NCI-H524 (cell line): ENCODE results near the gene ABTB2.
A peak's percentile ranks its signal among the peaks of the same experiment; 100 is the strongest.
"Not testable (repeated sequence)": the region's sequence is repeated elsewhere in the genome, so short reads cannot be mapped to it uniquely, and the experiment has no call there.

ENCODE experiments used
- DNase-seq, 2 experiments: peaks; one replicate each; lab custom pipeline; 2025; lab: John Stamatoyannopoulos, UW

ABTB2 gene

DNA sequence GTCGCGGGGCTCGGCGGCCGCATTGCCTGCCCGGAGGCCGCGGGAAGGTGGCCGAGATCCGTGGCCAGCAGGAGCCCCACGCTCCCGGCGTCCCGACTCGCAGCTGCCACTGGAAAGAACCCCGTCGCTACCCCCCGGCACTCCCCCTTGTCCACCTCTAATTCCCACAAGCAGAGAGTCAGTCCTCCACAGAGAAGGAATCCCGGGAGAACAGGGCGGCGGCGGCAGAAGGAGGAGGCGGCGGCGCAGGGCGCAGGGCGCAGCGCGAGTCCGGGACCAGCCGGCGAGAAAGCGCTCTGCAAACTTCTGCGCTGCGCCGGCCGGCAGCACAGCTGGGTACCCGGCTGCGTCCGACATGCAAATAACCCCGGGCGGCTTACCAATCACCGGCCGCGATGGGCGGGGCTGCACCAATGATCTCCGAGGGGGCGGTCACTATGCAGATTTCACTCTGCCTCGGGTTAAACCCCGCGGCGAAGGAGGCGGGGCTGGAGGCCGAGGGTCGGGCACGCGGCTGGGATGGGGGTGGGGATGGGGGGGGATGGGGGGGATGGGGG, at the start of gene ABTB2:
TSS of gene ABTB2 (minus strand) at position 310 of the 557 bp plus-strand sequence.
- peak; percentile 93 to 97 for DNase-seq

DNA sequence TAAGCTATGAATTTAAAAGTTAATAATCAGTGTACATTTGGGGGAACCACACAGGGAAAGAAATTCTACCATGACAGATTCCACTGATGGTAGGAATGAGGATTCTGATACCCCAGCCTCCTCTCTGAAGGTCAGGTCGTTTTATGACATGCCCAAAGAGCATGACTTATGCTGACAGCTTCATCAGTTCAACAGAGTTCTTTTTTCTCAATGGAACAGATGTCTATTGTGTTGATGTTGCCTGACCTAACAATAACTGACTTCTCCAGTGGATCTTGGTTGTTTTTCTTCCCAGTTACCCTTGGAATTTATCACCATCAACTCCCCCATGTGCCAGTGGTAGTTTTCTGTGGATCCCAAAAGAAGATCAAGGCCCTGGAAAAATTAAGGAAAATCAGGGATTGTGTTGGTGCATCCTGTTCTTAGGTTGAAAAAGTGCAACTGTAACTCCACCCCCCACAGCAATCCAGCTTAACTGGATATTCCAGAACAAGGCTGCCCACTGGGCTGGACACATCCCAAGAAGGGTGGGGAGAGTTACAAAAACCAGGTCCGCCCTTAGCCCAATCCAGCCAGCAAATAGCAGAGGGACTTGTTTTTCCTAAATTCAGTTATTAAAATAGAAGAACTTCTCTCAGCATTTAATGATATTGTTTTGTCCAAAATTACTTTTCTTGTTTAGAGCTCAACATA, 49.5 kb upstream of the ABTB2 start:
- DNase-seq, result no peak

DNA sequence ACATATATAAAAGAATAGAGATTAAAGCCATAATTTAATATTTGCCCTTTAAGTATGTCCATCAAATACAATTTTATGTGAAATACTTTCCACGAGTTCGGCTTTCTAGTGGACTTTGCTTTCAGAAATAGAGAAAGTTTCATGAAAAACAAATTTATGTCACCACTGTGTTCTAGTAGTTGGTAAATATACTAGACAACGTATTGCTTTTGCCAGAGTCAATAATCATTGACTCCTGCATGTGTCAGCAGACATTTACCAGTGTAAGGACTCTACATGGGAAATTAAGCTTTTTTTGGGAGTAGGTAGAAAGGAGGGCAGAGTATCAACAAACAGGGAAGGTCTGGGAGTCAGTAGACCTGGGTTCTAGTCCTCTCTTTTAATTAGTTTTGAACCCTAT, 48.6 kb upstream of the ABTB2 start:
- no peak for DNase-seq

DNA sequence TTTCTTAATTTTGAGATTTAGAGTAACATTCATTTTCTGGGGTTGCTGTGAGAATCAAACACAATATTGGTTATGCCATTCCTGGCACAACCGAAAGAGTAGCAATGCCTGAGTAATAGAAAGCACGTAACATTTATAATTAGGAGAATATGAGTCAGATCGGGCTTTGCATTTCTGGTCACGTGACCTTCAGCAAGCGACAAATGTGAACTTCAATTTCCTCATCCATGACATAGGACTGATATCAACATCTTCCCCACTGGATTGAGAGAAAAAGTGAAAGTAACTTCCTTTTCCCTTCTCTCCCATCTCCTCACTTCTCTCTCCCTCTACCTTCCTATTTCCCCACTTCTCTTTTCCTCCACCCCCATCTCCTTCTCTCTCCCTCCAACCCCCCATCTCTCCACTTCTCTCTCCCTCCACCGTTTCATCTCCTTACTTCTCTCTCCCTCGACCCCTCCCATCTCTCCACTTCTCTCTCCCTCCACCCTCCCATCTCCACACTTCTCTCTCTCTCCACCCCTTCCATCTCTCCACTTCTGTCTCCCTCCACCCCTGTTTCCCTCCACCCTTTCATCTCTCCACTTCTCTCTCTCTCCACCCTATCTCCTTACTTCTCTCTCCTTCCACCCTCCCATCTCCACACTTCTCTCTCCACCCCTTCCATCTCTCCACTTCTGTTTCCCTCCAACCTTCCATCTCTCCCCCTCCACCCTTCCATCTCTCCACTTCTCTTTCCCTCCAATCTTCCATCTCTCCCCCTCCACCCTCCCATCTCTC, 47.5 kb upstream of the ABTB2 start:
- no peak for DNase-seq

DNA sequence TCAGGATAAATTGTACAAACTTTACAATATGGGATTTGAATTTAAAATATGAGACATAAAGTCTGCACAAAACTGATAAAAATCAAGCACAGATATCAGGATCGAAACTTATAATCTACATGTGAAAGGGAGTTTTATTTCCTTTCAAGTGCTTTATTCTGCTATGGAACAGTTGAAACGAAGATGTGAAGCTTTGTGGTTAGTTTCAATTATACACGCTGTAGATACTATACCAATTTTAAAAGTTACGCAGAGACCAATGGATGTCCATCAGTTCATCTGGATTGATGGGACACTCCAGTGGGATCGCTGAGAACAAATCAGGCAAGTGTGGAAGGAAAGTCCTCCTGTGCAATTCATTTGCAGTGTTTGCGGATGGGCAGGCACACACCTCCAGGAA, 46.5 kb upstream of the ABTB2 start:
- no peak for DNase-seq

DNA sequence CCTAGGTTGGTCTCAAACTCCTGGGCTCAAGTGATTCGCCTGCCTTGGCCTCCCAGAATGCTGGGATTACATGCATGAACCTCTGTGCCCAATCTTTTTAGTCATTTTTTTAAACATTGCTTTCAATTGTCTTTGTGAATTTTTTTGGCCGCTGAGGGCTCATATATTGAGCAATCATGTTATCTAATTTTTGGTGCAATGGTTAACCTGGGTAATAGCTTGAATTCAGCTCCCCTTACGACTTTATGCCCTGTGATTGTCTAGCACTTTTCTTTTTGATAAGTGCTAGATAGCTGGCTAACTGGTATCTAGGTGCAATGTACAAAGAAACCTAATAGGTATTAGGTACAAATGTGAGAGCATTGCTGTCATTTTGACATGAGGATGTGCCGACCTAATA, 45.6 kb upstream of the ABTB2 start:
- no peak for DNase-seq

DNA sequence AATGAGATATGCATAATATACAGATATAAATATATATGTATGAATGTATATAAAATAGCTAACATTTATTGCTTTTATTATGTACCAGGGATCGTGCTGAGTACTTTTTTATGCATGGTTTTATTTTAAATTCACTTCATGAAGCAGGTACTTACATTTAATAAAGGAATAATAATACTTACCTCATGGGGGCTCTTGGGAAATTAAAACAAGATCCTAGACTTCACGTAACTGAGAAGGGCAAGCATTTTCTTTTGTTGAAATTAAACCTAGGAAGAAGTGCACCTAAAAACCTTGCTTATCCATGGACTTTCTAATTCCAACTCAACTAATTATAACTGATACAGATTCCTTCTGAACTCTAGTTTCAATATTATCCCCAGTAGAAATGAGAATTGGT, 40.0 kb upstream of the ABTB2 start:
- no peak for DNase-seq

DNA sequence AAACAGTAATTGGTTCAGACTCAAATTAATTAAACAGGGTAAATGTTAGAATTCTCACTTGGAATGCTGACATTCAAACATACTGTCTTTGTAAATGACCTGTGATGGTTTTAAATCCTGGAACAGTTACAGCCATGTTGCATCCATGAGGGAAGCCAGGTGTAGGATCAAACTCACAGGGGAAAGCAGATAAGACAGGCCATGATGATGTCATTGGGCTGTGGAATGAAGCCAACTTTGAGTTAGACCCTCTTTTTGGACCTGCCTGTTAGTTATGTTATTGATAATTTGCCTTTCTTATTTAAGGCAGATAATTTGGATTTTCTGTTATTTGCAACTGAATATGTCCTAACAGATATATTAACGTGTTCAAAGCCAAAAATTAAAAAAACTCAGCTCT, 39.3 kb upstream of the ABTB2 start:
- no peak for DNase-seq

DNA sequence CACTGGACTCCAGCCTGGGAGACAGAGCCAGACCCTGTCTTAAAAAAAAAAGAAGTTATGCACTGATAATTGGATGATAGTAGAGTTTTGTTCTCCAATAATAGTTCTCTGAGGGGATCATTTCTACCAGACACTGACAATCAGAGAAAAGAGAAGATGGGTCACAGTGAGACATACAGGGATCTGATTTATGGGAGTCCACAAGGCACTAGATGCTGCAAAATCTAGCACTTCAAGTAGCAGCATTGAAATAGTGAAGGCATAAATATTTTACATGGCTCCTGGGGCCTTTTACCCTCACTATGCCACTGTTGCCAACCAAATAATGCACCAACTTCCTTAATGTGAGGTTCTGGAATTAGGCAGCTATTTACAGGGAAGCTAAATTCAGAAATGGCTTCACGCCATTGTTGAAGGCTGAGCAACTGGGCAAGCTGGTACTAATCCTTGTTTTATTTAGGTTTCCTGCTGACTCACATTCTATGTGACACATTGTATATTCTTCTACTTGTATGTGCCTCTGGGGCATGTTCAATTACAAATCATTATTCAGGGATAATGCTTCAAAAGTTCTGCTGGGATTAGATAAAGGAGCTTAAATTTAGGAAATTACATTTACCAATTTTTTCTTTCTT, 38.2 kb upstream of the ABTB2 start:
- no peak for DNase-seq

DNA sequence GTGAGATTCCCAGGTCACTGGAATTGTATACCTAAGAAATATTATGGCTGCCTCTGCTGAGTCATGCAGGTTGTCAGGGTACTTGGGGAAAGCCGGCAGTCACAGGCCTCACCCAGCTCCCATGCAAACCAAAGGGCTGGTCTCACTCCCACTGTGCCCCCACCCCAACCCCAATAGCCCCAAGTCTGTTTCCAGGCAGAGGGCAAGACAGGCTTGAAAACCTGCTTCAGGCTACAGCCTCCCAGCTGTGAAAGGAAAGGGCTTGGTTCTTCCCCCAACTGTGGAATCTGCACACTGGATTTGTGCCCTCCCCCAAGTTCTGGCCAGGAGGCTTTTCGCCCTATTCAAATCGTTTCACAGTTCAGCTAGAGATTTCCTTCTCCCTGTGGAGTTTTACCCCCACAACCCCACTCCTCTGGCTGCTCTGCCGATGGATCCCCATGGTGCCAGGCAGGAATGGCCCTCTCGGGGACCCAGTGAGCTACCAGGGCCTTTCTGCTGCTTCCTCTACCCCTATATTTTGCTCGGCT, 37.0 kb upstream of the ABTB2 start:
- DNase-seq, result no peak

DNA sequence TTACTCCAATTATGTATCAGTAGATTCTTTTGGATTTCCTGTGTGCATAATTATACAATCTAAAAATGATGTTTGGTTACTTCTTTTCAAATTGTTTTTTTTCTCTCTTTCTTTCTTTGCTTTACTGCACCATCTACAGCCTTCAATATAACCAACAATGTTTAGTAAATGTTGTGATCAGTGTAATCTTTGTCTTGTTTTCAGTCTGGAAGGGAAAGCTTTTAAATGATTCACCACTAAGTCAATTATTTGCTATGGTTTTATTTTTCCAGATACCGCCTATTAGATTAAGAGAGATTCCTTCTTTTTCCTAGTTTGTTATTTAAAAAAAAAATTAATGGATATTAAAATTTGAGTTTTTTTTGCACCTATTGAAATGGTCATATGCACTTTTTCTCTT, 29.8 kb upstream of the ABTB2 start:
- no peak for DNase-seq

DNA sequence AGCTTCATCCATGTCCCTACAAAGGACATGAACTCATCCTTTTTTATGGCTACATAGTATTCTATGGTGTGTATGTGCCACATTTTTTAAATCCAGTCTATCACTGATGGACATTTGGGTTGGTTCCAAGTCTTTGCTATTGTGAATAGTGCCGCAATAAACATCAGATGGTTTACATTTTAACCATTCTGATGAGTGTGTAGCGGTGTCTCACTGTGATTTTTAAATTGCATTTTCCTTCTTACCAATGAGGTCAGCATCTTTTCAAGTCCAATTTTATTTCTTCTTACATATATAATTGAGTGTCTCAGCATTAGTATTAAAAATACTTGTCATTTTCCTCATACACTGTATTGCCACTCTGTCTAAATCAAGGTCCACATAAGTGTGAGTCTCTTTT, 28.5 kb upstream of the ABTB2 start:
- DNase-seq, result not testable (repeated sequence)

DNA sequence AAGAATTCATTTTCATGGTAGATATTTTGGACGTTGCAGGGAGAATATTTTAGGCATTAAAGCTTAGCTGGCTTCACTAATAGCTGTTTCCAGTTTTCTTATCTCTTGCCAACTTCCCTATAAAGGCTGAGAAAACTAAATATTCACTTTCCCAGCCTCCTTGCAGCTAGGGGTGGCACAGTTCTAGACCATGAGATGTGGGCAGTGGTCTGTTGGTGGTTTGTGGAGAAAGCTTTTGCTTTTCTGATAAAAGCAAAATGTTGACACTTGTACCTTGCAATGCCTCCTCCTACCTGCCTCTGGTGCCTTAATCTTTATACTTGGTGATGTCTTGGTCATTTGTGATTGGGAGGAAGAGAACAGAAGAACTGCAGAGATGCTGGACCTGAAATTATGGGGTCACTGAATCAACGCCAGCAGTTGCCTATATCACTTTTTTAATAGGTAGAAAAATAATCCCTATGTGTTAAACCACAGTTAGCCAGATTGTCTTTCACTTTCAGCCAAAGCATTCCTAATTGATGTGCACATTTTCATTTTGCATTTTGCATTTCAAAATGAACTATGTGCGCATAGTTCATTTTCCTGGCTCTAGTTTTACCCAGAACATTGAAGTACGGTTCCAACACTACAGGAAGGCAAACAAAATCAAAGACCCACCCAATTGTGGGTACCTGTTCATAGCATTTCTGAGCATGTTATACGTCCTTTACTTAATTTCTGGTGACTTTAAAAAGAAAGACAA, 24.9 kb upstream of the ABTB2 start:
- no peak for DNase-seq

DNA sequence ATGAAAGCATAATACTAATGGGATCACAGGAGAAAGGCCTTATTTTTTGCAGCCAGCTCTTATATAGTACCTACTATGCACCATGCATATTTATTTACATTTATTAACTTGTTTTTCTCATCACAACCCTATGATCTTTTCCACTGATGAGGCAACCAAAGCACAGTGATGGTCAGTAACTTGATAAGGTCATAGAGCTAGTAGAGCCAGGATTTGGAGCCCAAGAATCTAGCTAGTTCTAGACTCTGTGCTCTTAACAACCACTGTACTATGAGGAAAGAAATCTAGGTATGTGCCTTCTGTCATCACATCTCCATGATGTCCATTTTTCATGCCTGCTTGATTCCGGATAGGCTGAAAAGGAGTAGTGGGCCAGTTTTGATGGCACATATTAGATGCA, 24.0 kb upstream of the ABTB2 start:
- DNase-seq, result no peak

DNA sequence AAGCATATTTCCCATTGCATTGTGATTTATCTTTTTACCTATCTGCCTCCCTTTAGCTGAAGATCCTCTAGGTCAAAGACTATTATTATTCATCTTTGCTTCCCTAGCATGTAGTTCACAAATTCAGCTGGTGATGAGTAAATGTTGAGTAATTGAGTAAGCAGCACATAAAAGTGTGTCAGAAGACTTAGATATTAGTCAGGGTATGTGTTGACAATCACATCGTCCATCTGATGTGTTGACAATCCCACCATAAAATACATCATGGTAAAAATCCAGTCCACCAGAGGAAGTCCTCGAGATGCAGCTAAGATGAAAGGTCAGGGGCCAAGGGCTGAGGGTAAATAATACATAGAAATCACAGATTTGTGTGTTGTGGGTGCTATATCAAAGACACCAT, 22.9 kb upstream of the ABTB2 start:
- DNase-seq, result no peak

DNA sequence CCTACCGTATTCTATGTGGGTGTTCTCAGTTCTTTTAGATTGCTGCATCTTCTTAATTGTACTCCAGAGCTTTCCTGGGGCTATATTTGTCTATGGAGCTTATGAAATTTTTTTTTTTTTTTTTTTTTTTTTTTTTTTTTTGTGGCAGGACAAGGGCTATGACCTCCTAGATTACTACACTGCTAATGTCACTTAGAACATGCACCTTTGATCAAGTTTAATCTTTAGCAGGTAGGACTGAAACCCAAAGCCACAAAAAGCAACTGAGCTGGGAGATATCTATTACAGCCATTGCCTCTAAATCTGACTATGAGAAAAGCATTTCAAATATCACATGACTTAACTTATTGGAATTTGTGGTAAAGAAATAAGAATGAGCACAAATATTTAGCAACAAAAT, 21.7 kb upstream of the ABTB2 start:
- DNase-seq, result no peak

DNA sequence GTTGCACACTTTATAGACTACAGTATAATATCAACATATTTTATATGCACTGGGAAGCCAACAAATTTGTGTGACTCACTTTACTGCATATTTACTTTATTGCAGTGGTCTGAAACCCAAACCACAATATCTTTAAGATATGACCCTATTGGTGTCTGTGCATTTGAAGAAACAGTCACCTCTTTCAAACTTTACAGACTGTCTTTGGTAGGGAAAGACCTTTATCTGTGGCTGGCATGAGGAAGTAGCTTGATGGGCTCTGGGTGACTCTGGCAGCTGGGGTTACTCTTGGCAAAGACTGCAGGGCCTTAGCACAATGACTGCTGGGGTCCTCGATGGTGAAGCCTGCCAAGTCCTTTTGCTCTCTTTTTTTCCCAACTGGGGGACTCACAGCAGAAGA, 21.3 kb upstream of the ABTB2 start:
- DNase-seq, result no peak

DNA sequence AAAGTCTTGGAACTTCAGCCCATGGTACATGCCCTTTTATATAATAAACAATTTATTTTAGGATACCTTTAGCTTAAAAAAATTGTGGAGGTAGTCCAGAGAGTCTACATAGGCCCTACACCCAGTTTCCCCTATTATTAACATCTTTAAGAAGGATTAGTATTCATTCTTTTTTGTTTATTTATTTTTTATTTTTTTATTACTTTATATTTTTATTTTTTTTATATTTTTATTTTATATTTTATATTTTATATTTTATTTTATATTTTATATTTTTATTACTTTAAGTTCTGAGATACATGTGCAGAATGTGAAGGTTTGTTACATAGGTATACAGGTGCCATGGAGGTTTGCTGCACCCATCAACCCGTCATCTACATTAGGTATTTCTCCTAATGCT, 15.9 kb upstream of the ABTB2 start:
- no peak for DNase-seq

DNA sequence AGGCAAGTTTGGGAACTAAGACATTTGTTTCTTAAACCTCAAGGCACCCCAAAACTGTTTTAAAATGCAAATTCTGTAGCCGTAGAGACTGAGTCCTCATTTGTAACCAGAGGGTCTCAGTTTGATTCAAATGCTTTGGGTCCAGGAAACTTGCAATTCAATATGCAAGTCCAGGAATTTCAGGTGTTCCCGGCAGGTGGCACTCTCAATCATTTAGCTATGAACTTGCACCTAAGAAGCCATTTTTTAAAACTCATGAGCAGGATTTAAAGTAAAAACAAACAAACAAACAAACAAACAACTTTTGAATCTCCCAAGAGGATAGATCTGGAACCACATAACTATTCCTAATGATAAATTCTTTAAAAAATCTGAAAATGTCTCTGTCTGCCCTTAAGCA, 8.7 kb upstream of the ABTB2 start:
- DNase-seq, result peak in 1 of 2 experiments; percentile 16

DNA sequence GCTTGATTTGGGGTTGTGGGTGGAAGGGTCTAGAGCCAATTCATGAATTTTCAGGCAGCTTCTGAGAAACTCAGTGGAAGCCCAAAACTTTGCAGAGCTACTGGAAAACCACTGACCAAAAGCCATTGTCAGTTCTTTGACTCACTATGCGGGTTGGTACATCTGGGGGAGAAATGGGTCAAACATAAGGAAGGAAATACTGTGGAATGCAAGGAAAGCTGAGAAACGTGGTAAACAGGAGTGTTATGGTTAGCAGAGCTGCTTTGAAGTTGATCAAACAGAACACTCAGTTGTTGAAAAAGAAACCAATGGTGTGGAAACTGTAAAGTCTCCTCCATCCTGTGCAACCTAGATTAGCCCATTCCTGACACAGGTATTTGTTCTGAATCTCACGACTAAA, 6.3 kb upstream of the ABTB2 start:
- no peak for DNase-seq

DNA sequence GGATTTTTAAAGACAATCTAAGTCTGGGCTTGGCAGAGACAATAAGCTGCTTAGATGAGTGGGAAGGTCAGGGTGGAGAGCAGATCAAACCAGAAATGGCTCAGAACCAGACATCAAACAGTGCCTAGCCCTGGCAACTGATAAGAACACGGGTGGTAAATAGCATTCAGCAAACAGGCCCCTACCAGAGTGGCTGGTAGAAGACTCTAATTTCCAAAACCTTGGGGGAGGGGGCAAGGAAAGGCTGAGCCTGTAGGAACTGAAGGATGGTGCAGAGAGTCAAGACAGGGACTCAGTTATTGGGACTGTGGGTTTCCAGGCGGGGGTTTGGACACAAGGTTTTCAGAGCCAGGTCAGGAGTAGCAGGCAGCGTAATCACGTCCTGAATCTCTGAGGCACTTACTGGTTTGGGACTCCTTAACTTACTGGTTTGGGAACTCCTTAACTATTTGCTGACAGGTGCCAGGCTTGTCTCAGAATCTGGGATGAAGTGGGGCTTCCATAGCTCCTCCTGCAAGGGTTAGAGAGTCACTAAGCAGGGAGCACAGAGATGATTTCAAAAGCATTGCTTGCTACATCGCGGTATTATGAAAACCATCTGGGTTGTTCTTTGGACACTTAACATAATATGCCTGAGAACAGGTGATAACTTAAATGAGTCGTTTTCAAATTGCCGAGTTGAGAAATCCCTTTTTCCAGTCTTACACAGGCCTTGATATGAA, 5.7 kb upstream of the ABTB2 start:
- no peak for DNase-seq
